B cell (primary cell): ENCODE data around the gene MNT.

Source experiments
- EZH2 ChIP-seq: IDR thresholded peaks from 2 replicates; pipeline ENCODE4 v1.6.1; 2012; ENCODE audit warnings: borderline replicate concordance, low read depth, mild to moderate bottlenecking, moderate library complexity, low read length; ENCODE audit not compliant: insufficient read depth, poor library complexity, severe bottlenecking
- TF ChIP-seq, protein P1 (sequence below): fragments of 200-600 bp; IDR thresholded peaks from one replicate; pipeline ENCODE4 v1.8.0; 2022; ENCODE audit warnings: antibody characterized with exemption, mild to moderate bottlenecking

DNA sequence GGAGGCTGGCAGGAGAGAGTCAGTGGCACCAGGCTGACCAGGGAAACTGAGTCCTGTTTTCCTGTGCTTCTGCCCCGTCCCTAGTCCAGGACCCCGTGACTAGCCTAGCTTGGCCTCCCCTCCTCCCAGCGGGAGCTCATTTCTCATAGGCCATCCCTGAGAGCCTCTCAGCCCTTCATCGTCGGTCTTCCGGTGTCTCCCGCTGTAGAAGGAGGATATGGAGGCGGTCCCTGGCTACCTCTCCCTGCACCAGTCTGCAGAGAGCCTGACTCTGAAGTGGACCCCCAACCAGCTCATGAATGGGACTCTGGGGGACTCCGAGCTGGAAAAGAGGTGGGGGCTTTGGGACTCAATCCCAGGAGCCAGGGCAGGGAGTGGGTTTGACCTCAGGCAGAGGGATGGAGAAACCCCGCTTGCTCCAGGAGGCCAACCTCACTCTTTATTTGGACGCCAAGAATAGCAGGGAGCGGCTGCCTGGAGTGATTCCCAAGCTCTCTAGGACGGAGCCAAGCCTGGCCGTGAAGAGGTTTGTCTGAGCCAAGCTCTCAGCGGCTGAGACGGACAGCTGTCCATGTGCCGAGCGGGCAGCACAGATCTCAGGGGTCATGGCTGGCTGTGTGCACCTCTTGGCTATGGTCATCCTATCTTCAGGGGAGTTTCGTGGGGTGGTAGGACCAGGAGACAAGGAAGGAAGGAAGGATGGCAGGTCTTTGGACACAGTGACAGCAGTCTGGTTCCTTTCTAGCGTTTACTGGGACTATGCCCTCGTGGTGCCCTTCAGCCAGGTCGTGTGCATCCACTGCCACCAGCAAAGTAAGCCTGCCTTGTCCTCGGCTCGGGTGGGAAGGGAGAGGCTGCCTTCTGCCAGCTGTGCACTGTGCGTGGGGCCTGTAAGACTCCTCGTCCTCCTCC, 36.8 kb downstream of the MNT start:
- TF ChIP-seq, protein P1, sequence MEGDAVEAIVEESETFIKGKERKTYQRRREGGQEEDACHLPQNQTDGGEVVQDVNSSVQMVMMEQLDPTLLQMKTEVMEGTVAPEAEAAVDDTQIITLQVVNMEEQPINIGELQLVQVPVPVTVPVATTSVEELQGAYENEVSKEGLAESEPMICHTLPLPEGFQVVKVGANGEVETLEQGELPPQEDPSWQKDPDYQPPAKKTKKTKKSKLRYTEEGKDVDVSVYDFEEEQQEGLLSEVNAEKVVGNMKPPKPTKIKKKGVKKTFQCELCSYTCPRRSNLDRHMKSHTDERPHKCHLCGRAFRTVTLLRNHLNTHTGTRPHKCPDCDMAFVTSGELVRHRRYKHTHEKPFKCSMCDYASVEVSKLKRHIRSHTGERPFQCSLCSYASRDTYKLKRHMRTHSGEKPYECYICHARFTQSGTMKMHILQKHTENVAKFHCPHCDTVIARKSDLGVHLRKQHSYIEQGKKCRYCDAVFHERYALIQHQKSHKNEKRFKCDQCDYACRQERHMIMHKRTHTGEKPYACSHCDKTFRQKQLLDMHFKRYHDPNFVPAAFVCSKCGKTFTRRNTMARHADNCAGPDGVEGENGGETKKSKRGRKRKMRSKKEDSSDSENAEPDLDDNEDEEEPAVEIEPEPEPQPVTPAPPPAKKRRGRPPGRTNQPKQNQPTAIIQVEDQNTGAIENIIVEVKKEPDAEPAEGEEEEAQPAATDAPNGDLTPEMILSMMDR, result no peak
- no peak for TF ChIP-seq EZH2
